Stimulated activated CD8-positive, alpha-beta memory T cell treated with anti-CD3 and anti-CD28 coated beads, Interleukin-4, amount 100 ng/mL, for 24 hours (primary cell): ENCODE data around the gene SULT1A1.
"Not testable (repeated sequence)": the region's sequence is repeated elsewhere in the genome, so short reads cannot be mapped to it uniquely, and the experiment has no call there.

Experiments used
- DNase-seq: peaks from one replicate; pipeline ENCODE4 v3.0.0-alpha.2; 2020; ENCODE audit warnings: low read depth

SULT1A1 gene

DNA sequence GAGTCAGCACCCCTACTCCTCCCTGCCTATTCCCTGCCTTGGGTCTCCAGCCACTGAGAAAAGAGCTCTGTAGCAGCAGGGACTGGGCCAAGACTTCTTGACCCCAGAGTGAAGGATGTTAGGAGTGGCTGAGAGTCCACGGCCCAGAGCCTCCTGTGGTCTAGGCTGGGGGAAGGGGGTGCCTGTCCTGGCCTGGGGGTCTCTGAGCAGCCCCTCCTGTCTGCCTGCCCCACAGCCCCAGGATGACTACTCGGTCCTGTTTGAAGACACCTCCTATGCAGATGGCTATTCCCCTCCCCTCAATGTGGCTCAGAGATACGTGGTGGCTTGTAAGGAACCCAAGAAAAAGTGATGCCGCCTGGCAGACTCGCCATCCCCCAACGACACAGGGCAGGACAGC is 18.5 kb downstream of the SULT1A1 start:
- no peak for DNase-seq

DNA sequence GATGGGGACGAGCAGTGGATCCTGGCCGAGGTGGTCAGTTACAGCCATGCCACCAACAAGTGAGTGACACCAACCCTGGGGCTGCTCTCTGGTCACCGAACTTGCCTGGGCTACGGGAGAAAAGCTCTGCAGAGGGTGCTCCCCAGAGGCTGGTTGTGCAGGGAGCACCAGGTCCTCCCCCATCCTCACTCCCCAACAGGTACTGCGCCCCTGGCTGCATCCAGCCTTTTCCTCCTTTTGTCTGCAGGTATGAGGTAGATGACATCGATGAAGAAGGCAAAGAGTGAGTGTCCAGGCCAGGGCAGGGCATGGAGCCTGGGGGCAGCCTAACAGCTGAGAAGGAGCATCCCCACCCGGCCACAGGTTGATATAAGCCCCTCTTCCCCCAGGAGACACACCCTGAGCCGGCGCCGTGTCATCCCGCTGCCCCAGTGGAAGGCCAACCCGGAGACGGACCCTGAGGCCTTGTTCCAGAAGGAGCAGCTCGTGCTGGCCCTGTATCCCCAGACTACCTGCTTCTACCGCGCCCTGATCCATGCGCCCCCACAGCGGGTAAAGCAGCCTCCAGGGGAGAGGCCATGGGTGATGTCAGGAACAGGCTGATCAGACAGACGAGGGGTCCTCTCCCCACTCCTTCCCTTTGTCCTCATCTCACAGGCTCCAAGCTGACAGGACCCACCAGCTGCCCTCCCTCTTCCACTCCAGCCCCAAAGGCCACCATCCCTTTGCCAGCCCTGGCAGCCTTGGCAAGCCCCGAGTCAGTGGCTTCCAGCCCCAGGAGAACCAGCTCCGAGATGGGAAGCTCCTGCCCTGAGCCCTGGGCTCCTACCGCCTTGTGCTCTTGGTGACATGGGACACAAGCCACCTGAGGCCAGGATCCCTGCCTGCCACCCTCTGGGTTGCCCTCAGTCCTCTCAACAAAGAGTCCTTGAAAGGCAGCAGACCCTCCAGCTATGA is 19.2 kb downstream of the SULT1A1 start:
- no peak for DNase-seq

DNA sequence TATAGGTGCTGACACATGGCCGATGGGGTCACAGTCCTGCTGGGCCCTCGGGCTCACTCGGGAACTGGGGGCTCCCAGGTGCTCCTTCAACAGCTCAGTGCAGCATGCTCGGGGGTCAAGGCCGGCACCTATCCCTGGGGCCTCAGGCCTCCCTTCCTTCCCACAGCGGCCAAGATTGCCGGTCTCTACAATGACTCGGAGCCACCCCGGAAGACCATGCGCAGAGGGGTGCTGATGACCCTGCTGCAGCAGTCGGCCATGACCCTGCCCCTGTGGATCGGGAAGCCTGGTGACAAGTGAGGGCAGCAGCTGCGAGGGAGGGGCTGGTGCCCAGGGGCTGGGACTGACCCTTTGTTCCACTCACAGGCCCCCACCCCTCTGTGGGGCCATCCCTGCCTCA is 19.9 kb downstream of the SULT1A1 start:
- no peak for DNase-seq

DNA sequence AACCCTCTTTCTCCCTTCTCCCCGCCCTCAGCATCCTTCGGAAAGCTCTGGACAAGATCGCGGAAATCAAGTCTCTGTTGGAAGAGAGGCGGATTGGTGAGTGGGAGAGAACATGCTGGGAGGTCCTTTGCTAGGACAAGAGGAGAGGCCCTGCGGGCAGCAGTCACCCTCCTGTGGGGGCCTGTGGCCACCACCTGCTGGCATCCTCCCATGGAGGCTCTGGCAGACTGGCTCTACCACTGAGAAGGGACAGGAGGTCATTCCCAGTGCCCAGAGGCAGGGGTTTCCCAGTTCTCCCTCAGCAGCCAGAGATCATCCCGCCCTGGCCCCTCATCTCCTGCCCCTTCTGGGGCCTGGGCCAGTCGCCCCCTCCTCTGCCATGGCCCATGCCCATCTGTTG is 20.8 kb downstream of the SULT1A1 start:
- no peak for DNase-seq

DNA sequence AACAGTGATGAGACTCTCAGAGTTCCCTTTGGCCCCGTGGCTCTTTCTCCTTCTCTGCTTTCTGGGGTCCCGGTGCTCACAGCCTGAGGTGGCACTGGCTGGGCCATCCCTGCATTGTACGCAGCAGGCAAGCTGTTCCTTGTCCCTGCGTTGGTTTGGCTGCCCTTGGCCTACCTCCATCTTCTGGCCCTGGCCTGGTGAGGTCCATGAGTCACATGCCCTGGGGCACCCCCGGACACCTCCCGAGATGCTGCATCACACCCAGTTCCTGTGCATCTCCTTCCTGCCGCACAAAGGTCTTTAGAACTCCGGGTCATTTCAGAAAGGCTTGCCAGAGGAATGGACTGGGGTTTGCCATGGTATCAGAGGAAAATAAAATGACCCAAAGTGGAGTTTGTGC is 22.5 kb downstream of the SULT1A1 start:
- no peak for DNase-seq

DNA sequence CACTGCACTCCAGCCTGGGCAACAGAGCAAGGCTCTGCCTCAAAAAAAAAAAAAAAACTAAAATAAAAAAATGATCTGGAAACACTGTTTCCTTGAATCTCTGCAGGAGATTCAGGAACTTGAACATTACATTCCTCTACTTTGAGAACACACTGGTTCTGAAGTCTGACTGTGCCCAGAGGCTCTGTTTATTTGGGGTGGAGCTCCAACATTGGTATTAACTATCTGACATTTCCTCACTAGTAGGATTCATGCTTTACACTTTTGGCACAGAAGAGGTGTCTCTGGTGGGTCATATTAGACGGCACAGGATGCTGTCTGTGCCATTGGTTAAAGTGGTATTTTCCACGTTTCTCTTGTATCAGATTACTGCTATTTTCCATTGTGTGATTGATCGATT is 23.4 kb downstream of the SULT1A1 start:
- no peak for DNase-seq

DNA sequence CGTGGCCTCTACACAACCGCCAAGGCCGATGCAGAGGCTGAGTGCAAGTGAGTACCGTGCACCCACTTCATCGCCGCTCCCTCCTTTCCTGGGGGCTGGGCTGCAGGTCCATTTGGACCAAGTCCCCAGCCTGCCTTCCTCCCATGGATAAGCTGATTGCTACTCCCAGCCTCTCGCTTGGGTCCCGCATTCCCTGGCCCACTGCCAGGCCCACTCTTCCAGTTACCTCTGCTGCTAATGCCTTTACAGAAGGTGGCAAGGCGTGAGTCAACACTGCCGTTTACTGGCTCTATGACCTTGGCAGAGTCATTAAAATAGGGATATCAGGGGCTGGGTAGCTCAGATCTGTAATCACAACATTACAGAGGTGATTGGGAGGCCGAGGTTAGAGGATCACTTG is 24.2 kb downstream of the SULT1A1 start:
- DNase-seq: no peak

DNA sequence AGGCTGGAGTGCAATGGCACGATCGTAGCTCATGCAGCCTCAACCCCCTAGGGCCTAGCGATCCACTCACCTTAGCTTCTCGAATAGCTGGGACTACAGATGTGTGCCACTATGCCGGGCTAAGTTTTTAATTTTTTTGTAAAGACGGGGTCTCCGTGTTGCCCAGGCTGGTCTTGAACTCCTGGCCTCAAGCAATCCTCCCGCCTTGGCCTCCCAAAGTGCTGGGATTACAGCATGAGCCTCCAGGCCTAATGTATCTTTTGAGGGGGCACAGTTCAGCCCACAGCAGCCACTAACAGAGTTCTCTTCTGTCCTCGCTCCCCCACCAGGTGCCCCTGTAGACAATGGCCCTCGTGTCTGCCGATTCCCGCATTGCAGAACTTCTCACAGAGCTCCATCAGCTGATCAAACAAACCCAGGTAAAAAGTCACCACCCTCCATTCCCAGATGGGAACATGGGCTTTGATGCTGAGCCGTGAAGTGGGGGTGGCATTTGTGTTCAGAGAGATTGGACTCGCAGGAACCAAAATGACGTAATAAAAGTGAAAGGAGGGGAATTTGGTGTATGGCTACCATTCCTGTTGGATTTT is 29.0 kb downstream of the SULT1A1 start:
- DNase-seq: no peak

DNA sequence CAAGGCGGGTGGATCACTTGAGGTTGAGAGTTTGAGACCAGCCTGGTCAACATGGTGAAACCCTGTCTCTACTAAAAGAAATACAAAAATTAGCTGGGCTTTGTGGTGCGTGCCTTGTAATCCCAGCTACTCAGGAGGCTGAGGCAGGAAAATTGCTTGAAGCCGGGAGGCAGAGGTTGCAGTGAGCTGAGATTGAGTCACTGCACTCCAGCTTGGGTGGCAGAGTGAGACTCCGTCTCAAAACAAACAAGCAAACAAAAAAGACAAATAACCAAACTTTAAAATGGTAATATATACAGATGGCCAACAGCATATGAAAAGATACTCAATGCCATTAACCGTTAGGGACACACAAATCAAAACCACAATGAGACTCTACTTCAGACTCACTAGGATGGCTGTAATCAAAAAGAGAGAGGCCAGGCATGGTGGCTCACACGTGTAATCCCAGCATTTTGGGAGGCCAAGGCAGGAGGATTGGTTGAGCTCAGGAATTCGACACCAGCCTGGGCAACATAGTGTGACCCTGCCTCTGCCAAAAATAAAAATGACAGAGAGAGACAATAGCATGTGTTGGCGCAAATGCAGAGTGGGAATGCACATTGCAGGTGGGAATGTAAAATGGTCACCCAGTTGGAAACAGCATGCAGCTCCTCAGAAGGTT is 34.3 kb downstream of the SULT1A1 start:
- DNase-seq: no peak

DNA sequence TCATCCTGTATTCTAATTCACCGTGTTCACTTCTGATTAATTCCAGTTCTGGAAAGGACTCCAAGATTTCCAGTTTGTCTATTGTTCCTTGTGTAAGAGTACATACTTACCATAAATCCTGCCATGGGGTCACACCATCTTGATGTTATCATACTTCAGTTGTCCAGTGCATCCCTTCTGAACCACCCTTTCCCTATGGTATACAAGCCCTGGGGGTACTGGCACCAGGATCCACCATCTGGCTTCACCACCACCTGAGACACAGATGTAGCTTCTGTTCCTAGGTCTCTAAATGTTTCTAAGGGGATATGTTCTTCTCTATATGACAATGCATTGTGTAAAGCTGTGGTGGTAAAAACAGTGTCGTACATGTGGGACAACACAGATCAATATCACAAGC is 34.9 kb downstream of the SULT1A1 start:
- DNase-seq: no peak

DNA sequence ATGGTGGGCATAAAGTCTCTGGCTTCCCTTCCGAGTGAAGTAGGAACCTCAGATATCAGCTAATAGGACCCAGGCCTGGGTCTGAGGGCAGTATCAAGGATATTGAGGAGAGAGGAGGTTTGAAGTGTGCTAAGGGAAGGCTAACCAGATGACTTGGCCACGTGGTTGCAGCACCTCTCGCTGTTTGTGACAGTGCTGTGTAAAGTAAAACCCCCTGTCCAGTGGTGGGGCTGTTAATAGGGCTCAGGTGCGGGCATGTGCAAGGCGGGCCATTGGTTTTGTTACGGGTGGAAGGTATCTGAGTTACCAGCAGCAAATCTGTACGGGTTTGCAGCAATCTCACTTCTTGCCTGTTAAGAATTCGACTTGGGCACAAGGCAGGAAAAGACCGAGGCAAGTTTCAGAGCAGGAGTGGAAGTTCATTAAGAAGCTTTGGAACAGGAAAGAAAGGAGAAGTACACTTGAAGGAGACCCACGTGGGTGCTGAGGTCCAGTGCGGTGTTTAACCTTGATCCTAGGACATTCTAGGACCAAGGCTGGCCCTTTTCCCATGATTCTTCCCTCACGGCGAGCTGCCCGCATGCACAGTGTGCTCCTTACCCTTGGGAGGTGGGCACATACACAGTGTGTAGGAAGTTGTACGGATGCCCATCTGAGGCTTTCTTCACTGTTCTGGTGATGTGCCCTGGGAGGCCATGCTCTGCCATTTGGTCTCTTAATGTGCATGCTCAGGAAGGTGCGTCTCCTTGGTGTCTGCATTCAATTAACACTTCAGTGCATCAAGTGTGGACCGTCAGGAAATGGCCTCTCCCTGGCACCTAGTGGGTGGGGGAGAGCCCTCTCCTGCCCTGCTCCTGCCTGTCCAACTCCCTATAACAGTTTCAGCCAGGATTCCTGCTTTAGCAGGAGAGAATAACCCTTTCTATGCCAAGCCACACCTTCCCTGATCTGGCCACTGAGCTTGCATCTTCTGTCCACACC is 35.8 kb downstream of the SULT1A1 start:
- DNase-seq: no peak

DNA sequence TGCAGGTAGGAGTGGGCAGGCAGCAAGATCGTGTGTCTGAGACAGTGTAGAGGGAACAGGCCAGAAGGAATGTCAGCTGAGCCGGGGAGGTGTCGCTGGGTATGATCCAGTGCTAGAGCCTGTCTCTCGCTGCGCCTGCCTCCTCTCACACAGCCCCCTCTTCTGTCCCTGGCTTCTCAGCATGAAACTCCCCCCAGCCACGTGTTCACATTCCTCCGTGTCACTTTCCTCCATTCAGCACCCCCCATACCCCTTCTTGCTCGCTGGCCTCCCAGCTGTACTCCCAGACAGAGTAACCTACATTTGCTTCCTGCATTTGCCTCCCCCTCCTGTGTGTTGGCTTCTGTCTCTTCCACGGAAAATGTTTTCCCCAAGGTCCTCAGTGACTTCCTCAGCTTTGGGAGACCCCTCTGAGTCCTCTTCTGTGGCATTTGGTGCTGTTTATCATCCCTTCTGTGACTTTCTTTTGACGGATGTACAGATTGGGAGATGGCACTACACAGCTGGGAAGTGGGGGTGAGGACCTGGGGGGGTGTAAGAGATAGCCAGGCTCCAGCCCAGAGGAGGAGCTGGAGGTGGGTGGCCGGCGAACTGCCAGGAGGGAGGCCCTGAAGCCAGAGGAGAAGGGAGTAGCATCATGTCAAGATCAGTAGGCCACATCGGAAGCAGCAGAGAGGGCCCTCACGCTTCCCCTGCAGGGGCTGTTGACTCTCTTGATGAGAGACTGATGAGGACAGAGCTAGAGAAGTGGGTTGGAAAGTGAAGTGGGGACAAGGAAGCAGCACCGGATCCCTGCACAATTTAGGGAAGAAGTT is 36.9 kb downstream of the SULT1A1 start:
- DNase-seq: no peak

DNA sequence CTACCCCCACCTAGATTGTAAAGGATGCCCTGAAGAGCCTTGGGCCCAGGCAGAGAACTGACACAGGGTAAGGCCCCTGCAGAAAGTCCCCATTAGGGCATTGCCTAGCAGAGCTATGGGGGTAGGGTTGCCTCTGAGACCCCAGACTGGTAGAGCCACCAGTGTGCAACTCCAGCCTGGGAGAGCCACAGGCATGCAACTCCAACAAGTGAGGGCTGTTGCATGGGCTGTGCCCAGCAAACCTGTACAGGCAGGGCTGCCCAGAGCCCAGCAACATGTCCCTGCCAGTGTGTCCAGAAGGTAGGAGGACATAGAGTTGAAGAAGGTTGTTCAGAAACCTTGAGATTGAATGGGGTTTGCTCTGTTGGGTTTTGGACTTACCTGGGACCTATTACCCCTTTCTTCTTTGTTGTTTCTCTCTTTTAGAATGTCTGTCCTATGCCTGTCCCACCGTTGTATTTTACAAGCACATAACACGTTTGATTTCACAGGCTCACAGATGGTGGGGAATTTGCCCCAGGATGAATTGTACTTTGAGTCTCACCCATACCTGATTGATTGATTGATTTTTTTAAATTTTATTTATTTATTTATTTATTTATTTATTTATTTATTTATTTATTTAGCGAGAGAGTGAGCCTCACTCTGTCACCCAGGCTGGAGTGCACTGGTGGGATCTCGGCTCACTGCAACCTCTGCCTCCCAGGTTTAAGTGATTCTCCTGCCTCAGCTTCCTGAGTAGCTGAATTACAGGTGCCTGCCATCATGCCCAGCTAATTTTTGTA is 39.7 kb downstream of the SULT1A1 start:
- no peak for DNase-seq

DNA sequence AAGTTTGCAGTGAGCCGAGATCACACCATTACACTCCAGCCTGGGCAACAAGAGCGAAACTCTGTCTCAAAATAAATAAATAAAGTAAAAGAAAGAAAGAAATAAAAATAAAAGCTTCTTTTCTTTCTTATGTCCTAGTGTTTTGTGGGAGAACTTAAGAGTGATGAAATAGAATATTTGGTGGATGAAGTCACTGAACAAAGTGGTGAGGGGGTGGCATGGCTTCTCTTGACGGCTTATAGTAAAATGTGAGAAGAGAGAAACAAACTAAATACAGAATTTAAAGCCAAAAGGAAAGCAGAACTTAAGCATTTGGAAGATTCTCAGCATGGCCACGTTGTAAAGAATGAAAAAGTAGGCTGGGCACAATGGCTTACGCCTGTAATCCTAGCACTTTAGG is 40.8 kb downstream of the SULT1A1 start:
- DNase-seq: no peak

DNA sequence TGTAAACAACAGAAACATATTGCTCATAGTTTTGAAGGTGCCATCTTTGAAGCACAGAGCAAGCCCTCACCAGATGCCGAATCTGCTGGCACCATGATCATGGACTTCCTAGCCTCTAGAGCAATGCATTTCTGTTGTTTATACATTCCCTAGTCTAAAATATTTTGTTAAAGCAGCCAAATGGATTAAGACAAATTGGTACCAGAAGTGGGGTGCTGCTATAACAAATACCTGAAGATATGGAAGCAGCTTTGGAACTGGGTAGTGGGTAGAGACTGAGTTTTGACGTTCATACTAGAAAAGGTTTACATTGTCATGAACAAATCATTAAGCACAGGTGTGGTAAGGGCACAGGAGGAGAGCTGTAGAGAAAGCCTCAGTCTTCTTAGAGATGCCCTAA is 42.6 kb downstream of the SULT1A1 start:
- no peak for DNase-seq

DNA sequence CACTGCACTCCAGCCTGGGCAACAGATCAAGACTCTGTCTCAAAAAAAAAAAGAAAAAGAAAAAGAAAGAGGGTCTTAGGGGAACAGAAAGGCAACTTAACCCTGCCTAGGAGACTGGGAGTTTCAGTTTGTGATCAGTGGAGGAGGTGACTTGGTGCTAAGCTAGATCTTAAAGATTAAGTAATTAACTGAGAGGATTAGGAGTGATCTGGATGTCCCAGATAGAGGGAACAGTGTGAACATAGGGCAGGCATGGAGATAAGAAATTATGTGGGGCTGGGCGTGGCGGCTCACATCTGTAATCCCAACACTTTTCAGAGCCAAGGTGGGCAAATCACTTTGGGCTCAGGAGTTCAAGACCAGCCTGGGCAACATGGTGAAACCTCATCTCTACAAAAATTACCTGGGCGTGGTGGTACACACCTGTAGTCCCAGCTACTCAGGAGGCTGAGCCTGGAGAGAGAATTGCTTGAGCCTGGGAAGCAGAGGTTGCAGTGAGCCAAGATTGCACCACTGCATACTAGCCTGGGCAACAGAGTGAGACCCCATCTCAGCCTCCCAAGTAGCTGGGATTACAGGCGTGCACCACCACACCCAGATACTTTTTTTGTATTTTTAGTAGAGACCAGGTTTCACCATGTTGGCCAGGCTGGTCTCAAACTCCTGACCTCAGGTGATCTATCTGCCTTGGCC is 43.5 kb downstream of the SULT1A1 start:
- DNase-seq: not testable (repeated sequence)

DNA sequence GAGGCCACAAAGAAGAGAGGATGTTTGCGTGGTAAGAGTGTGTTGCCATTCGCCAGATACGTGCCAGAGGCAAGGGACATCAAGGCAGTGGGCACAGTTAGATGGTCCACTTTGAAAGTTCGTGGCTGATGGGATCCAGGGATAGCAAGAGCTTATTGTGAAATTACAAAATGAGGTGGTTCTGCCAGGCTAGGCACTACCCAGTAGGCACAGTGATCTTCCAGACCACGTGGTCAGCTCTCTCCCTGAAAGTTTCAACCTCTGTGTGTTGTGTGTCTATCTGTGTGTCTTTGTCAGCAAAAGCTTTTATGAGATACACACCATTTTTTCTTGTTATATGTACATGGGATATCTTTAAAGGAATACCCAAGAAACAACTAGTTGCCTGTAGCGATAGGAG is 46.6 kb downstream of the SULT1A1 start:
- DNase-seq: no peak

DNA sequence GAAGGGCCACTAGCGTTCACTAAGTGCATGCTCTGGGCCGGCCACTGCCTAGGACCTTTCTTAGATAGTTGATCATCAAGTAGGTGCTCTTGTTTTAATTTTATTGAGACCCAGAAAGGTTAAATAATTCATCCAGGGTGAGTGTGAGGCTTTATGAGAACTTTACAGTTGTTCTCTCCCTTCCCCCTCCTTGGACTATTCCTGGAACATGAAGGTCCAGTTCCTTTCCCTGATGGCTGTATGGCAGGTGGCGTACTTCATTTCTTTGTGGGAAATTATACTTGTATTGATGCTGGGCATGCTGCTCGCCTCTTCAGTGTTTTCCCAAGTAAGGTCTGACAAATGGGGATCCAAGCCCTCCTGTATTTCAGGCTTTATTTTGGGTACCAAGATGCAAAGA is 47.6 kb downstream of the SULT1A1 start:
- no peak for DNase-seq

DNA sequence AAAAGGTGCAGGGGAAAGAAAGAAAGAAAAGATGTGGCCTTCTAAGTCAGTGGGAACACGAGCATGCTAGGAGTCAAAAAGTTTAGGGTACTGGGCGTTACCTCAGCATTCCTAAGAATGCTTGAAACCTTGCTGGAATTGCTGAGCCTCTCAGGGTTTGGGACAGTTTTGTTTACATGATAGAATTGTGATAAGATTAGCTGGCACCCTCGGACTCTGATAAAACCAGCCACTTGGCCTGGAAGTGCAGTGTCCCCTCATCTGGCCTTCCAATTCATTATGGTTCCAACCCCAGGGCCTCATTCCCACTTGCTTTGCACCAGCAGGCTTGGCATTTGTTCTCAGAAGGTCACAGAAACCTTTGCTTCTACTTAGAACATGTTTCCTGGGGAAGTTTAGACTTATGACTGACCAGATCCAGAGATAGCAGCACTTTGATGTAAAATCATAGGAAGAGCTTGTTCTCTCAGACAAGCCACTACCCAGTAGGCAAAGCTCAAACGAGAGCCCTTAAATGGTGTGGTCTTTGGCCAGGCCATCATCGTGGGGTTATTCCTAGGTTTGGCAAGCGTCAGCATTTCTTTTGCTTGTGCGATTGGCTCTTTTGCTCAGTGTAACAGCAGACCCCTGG is 48.2 kb downstream of the SULT1A1 start:
- DNase-seq: no peak
